Breast epithelium (tissue), 4 donors: ENCODE data around the gene SPOPL. TPM values are rescaled to one million over a fixed set of nuclear protein-coding genes. Genes with fewer than 3 reads are reported as not detected.
"Not testable (repeated sequence)": the region's sequence is repeated elsewhere in the genome, so short reads cannot be mapped to it uniquely, and the experiment has no call there.

Experiments used
- DNase-seq, 2 donors: peaks; one replicate each; pipeline ENCODE4 v3.0.0-alpha.2; 2019; ENCODE audit warnings: low spot score in 2 of 2
- H3K27ac ChIP-seq, 2 donors: fragments of 200-600 bp; sonication (generic) in 1 of 2; one replicate each; pipeline ENCODE4 v1.5.1; 2016 to 2019; ENCODE audit warnings: mild to moderate bottlenecking in 1 of 2
- H3K27me3 ChIP-seq, 2 donors: fragments of 200-600 bp; sonication (generic) in 1 of 2; one replicate each; pipeline versions ENCODE4 v1.5.1 to v1.6.0; 2017 to 2019; ENCODE audit warnings: control low read depth in 1 of 2, mild to moderate bottlenecking in 1 of 2
- H3K36me3 ChIP-seq: fragments of 200-600 bp; one replicate; pipeline ENCODE4 v1.5.1; 2019
- H3K4me1 ChIP-seq, 2 donors: fragments of 200-600 bp; sonication (generic); one replicate each; pipeline ENCODE4 v1.5.1; 2016 to 2019; ENCODE audit warnings: control low read depth in 1 of 2
- H3K4me3 ChIP-seq, 3 donors: fragments of 200-600 bp; sonication (generic); 1 replicate in 2 of 3; 2 replicates in 1 of 3; pipeline ENCODE4 v1.5.1; 2016 to 2019; ENCODE audit warnings: mild to moderate bottlenecking in 3 of 3, moderate library complexity in 2 of 3
- H3K9me3 ChIP-seq, 2 donors: fragments of 200-600 bp; sonication (generic) in 1 of 2; one replicate each; pipeline ENCODE4 v1.5.1; 2016 to 2019; ENCODE audit warnings: control low read depth in 1 of 2
- CTCF ChIP-seq, 3 donors: fragments of 450-650 bp; IDR thresholded peaks; one replicate each; pipeline ENCODE4 v1.5.1; 2016 to 2017; ENCODE audit warnings: antibody characterized with exemption in 3 of 3, mild to moderate bottlenecking in 3 of 3, moderate library complexity in 3 of 3
- POLR2A ChIP-seq: fragments of 450-650 bp; IDR thresholded peaks from one replicate; pipeline ENCODE4 v1.6.1; 2016; ENCODE audit warnings: antibody characterized with exemption, mild to moderate bottlenecking, moderate library complexity
- POLR2AphosphoS5 ChIP-seq, 3 donors: sonication (generic); formaldehyde crosslinking; IDR thresholded peaks; one replicate each; pipeline ENCODE4 v1.6.1; 2017; ENCODE audit warnings: antibody characterized with exemption in 3 of 3
- intact Hi-C: fragments of 100-400 bp; cut with DNase I; formaldehyde crosslinking; loops from one replicate; pipeline ENCODE4 v1.15.1; 2023; ENCODE audit warnings: low total_unique reads
- total RNA-seq, 3 donors: library from RNA; depleted of rRNA; stranded (reverse); fragments of >200 nt; gene quantifications; one replicate each; pipeline ENCODE4 v1.1.0, GENCODE V29; 2016

SPOPL gene
- total RNA-seq, 3 donors from 2014 or later = 25.3 to 71.4 (median 49.2) TPM

DNA sequence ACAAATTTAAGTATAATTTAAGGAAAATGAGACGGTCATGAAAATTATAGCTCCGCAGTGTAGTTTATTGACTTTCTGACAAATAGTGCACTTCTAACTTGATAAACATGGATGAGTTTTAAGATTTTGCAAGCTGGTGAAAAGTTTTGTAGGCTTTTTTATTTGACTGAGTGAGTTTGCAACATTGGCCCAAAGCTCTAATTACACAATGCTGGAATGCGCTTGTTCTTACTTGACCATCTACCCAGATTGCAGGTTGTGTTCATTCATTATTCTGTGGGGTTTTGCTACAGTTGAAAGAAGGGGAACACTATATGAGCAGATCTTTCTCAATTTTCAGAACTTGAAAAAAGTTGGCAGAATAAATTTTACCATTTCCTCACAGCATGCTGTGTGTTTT lies 13.5 kb downstream of the SPOPL start:
- Histone ChIP-seq H3K4me3 (no peak overlapping the region), H3K4me1 (no peaks in the 10 kb centered on the region), H3K27me3 (no peaks in the 10 kb centered on the region), H3K9me3 (no peaks in the 10 kb centered on the region), H3K27ac (no peak overlapping the region), H3K36me3 (no peaks in the 10 kb centered on the region)
- intact Hi-C loops = no loop called here
- TF ChIP-seq CTCF (IDR thresholded peaks at IDR 0.05) (no peak), POLR2AphosphoS5 (IDR thresholded peaks at IDR 0.05) (no peak), POLR2A (no peak)
- no peak for DNase-seq

- Histone ChIP-seq H3K9me3 (no peaks in the 10 kb centered on the region), H3K36me3 (no peaks in the 10 kb centered on the region), H3K4me3 (no peak overlapping the region), H3K4me1 (no peaks in the 10 kb centered on the region), H3K27ac (no peak overlapping the region), H3K27me3 (no peaks in the 10 kb centered on the region)
- intact Hi-C loops = no loop called here
- TF ChIP-seq POLR2AphosphoS5 (IDR thresholded peaks at IDR 0.05) = no peak
- no peak for DNase-seq
Observed at GRCh38 chr2:138516030-138516704, 14.6 kb downstream of the SPOPL start.

GRCh38 chr2:138518860-138519259 lies 17.3 kb downstream of the SPOPL start:
- Histone ChIP-seq H3K4me3 (no peak overlapping the region), H3K9me3 (peaks cover 0 to 2% of the 10 kb centered on the region in 2 donors), H3K27ac (no peak overlapping the region), H3K27me3 (no peaks in the 10 kb centered on the region), H3K36me3 (no peaks in the 10 kb centered on the region), H3K4me1 (no peaks in the 10 kb centered on the region)
- DNase-seq = no peak
- intact Hi-C loops = no loop called here
- TF ChIP-seq POLR2AphosphoS5 (IDR thresholded peaks at IDR 0.05) (no peak), CTCF (IDR thresholded peaks at IDR 0.05) (no peak), POLR2A (no peak)

GRCh38 chr2:138521821-138522220 lies 20.3 kb downstream of the SPOPL start:
- TF ChIP-seq POLR2AphosphoS5 (IDR thresholded peaks at IDR 0.05) = no peak
- no peak for TF ChIP-seq POLR2A
- H3K27ac ChIP-seq = no peak overlapping the region
- no peak overlapping the region for H3K4me3 ChIP-seq
- no peak for DNase-seq
- H3K4me1 ChIP-seq = no peaks in the 10 kb centered on the region
- H3K9me3 ChIP-seq = peaks cover 0 to 4% of the 10 kb centered on the region in 2 donors
- no peaks in the 10 kb centered on the region for H3K36me3 ChIP-seq
- intact Hi-C loops = no loop called here
- H3K27me3 ChIP-seq = no peaks in the 10 kb centered on the region

DNA sequence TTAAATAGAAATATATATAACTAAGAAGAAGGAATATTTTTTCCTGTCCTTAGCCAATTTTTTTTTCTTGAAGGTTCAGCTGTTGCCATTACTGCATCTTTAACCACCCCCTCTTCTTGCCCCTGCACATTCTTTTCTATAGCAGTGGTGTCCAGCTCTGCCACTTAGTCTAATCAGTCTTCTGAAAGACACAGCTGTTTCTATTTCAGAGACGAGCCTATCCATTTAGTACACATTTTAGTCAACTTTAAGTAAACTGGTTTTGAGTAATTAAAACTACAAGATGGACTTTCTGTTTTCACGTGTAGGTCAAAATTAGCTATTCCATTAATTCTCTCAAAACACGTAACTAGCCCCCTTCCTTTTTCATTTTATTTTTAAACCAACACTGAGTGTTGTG lies 21.0 kb downstream of the SPOPL start:
- DNase-seq = no peak
- Histone ChIP-seq H3K9me3 (peaks cover 0 to 4% of the 10 kb centered on the region in 2 donors), H3K4me3 (no peak overlapping the region), H3K27me3 (no peaks in the 10 kb centered on the region), H3K36me3 (no peaks in the 10 kb centered on the region), H3K27ac (no peak overlapping the region), H3K4me1 (no peaks in the 10 kb centered on the region)
- TF ChIP-seq POLR2A (no peak), CTCF (IDR thresholded peaks at IDR 0.05) (no peak), POLR2AphosphoS5 (IDR thresholded peaks at IDR 0.05) (no peak)
- intact Hi-C loops = no loop called here

- H3K4me3 ChIP-seq, H3K9me3 ChIP-seq, H3K36me3 ChIP-seq, H3K27me3 ChIP-seq, DNase-seq, H3K27ac ChIP-seq, intact Hi-C loops, H3K4me1 ChIP-seq: not testable (repeated sequence)
Observed at GRCh38 chr2:138523018-138523672, 21.6 kb downstream of the SPOPL start.

DNA sequence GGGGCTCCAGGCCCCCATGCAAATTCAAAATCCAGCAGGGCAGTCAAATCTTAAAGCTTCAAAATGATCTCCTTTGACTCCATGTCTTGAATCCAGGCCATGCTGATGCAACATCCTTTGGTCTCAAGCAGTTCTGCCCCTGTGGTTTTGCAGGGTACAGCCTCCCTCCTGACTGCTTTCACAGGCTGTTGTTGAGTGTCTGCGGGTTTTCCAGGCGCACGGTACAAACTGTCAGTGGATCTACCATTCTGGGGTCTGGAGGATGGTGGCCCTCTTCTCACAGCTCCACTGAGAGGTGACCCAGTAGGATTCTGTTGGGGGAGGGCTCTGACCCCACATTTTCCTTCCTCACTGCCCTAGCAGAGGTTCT lies 22.1 kb downstream of the SPOPL start:
- H3K36me3 ChIP-seq, H3K4me1 ChIP-seq, H3K27me3 ChIP-seq, intact Hi-C loops, DNase-seq, H3K9me3 ChIP-seq, H3K27ac ChIP-seq, H3K4me3 ChIP-seq: not testable (repeated sequence)

- H3K4me1 ChIP-seq, H3K27ac ChIP-seq, H3K36me3 ChIP-seq, H3K9me3 ChIP-seq, H3K27me3 ChIP-seq, DNase-seq, intact Hi-C loops, H3K4me3 ChIP-seq: not testable (repeated sequence)
Observed at GRCh38 chr2:138524353-138524752, 22.8 kb downstream of the SPOPL start.
